HG02623 (cell line): ENCODE measurements around the gene BAHD1.

Source experiments
- ATAC-seq: cut with Tn5 transposase; IDR thresholded peaks from one replicate; pipeline ENCODE4 v1.9.1; 2021; ENCODE audit warnings: moderate library complexity; ENCODE audit not compliant: unreplicated experiment

Gene BAHD1

DNA sequence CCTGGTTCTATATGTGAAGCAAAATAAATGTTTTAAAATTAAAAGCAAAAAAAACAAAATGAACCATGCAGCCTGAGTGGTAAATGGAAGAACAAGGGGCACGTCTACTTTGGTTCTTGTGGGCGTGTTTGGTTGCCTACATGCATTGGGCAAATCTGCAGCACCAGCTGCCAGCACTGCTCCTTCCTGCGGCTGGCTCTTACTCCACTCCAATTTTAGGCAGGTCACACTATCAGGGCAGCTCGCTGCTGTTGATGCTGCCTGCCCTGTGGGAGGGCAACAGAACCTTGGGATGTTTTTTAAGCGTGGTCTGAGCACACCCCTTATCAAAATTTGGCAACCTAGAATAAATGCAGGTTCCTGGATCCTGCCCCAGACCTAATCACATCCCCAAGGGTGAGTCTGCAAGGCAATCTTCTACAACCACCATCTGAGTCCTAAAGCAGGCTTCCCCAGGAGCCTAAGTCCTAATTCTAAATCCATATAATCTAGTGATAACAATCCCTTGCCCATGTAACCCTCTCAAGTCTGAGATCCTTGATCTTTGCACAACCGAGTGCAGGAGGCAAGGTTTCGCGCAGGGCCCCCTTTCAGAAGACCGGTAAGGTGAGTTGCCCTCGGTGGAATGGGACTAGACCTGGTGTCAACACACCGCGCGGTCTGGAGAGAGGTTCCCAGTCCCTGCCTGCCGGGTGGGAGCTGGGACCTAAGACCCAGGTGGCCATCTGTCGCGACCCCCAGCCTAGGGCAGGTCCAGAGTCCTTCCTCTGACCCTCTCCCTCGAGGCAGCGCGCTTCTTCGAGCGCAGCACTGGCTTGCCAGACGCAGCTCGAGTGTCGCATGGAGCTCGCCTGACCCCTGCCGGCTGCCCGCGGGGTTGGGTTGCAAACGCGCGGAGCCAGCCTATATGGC is 19.3 kb upstream of the BAHD1 start:
- peak; percentile 50 for ATAC-seq

DNA sequence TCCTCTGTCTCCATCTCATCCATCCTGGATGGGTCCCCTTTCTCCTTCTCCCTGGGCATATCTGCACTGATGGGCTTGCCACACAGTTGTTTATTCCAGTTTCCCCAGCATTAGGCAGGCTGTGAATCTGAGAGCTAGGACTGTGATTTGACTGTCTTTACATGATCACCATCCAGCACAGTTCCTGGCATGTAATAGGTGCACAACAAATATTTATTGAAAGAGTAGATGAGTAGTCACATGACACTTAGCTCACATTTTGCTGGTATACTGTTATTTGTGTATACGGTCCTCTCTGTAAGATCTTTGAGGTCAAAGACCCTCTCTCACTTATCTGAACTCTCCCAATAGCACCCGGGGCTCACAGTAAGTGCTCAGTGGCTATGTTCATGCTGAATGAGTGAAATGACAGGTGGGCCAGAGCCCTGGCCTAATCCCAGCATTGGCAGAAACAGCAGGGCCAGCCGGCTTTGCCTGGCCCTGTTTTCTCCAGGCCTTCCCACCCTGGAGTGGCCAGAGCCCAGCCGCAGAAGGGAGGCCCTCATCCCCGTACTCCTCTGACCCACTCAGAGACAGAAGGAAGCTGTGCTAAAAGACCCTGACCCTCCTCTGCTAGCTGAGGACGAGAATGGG is 16.2 kb upstream of the BAHD1 start:
- no peak for ATAC-seq

DNA sequence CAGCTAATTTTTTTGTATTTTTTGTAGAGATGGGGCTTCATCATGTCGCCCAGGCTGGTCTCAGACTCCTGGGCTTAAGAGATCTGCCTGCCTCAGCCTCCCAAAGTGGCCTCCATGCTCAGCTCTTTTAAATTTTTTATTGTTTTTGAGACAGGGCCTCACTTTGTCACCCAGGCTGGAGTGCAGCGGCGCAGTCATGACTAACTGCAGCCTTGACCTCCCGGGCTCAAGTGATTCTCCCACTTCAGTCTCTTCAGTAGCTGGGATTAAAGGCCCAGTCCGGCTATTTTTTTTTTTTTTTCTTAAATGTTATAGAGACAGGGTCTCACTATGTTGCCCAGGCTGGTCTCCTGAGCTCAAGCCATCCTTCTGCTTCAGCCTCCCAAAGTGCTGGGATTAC is 15.1 kb upstream of the BAHD1 start:
- ATAC-seq = no peak

GRCh38 chr15:40427188-40427587 is 13.6 kb upstream of the BAHD1 start:
- no peak for ATAC-seq

DNA sequence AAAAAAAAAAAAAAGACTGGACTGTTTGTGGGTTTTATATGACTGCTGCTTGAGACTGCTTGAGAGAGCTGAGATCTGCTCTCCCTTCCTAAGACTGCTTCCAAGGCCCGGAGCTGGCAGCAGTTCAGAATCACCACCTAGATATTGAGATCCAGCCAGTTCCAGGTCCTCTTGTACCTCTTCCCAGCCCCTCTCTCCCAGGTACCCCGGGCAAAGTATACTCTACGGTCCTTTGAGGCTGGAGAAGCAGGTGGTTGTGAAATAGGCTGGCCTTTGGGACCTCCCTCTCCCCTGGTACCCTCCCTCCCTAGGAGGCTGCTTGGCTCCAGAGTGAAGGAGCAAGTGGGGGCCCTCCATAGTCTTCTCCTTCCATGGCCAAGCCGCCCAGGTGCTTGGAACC is 12.6 kb upstream of the BAHD1 start:
- ATAC-seq = no peak

- ATAC-seq = no peak
These were observed 11.6 kb upstream of the BAHD1 start for GRCh38 chr15:40429068-40429710.

- ATAC-seq = no peak
These were observed 10.4 kb upstream of the BAHD1 start for GRCh38 chr15:40430271-40430805.

DNA sequence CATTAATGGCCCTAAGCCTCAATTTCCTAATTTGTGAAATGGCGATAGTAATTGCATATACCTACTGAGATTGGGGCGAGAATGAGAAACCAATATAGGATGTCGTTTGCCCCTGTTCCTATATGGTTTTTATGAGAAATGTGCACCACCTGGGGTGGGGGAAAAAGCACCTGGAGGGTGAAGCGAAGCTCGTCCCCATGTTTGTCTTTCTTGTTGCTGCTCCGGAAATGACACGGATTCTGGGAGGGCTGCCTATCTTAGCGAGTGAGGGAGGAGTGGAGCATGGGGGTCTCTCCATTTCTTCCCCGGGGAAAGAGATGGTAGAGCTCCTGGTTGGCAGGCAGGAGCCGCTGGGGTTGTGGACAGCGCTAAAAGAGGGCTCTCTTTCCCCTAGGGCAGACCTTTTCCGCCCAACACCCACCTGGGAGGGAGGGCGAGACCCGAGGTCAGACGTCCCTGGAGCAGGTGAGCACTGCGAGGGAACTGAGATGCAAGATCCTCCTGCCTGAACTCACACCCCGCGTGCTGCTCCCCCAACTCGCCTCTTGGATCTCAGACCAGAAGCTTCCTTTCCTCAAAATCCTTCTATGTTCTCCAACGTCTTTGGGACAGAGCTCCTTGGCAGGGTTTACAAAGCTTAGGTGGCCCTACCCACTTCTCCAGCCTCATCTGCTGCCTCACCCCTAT is 5.6 kb upstream of the BAHD1 start:
- no peak for ATAC-seq

DNA sequence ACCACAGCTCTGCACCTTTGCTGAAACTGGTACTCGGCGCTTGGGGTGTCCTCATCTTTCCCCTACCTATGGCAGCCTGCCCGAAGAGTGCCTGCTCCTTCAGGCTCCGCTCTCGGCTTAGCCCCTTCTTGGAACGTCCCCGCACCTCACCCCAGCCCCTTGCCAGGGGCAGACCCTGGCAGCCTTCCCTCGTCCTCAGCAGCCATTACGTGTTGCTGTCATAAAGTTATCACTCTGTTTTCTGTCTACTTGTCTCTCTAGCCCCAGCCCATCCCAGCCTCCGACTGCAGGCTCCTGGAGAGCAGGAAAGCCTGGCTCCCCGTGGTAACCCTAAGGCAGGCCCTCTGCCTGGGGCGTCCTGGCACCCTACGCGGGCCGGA is 5.1 kb upstream of the BAHD1 start:
- no peak for ATAC-seq

GRCh38 chr15:40436116-40436891 is 4.4 kb upstream of the BAHD1 start:
- no peak for ATAC-seq

DNA sequence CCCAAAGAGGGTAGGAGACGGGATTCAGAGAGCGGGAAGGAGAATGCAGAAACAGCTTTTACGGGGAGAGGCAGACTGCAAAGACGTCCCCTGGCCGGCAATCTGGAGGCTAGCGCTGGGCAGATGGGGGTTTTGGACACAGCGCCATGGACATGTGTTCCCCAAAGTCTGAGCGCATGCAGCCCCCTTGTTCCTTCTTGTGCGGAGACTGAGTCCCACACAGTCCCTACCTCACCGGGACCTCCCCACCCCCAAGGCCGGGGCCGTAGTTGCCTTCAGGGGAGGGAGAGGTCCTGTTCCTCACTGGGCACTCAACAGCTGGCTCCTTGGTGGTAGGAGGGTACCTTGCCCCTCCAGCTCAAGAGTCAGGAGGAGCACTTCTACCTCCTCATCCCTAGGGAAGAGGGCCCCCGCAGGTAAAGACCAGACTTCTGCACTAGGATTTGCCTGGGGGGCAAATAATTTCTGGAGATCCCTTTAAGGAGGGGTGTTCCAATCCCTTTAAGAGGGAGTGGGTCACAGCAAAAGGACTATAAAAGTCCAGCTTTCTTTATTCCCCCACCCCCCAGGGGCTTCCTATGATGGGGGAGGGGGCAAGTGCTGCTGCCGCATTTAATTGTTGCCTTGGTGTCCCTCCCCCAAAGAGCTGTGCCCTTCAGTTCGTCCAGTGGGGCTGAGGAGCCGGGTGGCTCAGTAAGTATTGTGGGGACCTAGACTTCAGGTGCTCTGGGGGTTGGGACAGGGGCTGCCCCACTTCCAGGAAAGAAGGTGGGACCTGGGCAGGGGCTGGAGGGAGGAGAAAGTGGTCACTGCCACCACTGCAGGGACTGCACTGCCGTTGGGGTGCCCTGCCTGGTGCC is 3.6 kb upstream of the BAHD1 start:
- no peak for ATAC-seq

DNA sequence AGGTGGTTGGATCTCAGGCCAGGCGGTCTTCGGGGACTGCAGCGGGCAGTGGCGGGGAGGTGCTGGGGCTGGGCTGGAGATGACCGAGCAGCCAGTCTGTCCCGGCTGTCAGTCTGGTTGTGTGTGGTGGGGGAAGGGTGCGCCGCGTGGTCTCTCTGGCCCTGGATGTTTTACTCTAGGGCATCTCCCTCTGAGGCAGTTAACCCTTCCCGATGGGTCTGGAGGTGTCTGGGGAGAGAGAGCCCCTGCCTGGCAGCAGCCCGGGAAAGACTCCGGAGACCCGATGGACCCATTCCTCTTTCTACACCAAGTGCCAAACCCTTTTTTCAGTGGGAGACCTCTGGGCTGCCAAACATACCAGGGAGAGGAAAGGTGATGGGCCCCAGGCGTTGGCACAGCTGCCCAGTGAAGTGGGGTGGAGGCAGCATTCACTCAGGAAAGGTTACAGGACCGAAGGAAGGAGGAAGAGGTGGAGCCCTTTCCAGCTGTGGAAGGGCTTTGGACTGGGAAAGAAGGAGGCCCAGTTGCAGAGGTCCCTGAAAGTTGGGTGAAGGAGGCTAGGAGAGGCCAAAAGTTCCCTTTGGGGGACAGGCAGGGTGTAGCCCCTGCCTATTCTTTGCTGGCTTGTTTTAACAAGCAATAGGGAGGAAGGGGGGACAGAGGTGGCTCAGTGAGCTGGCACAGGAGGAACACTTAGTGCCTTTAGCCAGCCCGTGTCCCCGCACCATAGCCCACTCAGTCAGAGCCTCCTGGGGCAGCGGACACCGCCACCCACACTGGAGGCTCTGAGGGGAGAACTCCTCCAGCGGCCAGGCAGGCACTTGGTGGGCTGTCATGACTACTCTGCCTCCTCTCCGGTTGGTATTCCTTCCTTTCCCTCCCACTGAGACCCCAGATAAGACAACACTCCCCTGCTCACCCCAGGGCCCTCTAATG is 2.7 kb upstream of the BAHD1 start:
- no peak for ATAC-seq

GRCh38 chr15:40438712-40439111 is 2.0 kb upstream of the BAHD1 start:
- no peak for ATAC-seq

DNA sequence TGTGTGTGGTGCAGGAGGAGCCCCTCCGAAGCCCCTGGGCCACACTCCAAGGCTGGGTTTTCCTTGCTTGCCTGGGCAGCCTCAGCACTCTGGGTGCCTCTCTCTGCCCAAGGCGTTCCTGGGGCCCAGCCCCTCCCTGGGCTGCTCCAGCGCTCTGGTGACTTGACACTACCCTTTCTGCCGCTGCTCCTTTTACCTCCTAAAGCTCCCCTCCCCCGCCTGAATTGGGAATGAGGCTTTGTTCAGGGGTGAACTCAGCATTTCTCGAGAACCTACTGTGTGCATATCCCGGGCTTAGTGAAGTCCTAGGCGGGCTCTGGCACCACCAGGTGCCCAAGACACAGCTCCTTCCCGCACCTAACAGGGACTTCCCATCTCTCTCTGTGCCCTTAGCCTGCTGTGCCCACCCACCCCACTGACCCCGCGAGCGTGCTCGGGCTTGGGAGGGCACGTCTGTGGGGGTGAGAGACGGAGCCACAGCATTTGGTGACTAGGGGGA is 1.2 kb upstream of the BAHD1 start:
- no peak for ATAC-seq

DNA sequence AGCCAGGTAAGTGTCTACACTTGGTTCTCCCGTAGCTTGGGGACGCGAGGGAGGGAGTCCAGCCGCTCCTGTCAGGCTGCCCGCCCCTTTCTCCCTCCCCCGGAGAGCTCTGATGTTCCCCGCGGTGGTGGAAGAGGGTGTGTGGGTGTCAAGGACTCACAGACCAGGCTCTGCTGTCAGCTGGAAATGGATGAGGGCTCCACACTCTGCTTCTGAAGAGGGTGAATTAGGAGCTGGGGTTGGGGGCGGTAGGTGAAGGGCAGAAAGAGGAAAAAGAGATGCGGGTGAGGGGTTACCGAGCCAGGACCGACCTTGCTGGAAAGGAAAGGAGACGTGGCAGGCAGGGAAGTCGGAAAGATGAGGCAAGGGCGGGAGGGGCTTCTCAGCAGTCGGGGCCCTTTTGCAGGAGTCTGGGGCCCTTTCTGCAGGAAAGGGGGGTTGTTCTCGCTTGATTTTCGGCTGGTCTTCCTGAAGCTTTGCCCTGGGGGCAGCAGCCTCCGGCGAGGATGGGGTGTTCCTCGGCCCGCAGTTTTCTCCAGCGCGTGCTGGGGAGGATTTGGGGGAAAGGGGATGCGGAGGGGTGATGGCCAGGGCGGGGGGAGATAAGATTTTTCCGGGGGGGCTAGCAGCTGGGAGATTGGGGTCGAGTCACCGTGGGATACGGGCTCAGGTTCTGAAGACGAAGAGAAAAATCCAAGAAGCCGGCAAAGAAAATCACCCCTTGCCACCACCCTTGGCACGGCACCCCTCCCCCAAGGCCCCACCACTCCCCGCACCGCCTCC is 602 bp upstream of the BAHD1 start:
- ATAC-seq = no peak

- ATAC-seq = no peak
These were observed 1.1 kb downstream of the BAHD1 start for GRCh38 chr15:40441565-40442531.
